GM23338 (cell line): ENCODE data around the gene GALC. TPM values are rescaled to one million over a fixed set of nuclear protein-coding genes. Genes with fewer than 3 reads are reported as not detected.

Experiments
- ATAC-seq: fragments of 200-7000 bp; cut with Tn5 transposase; 3 replicates; pipeline ENCODE4 v1.9.1; 2020
- DNase-seq: peaks from one replicate; pipeline ENCODE4 v3.0.0-alpha.2; 2015; ENCODE audit warnings: low spot score
- H2AFZ ChIP-seq: fragments of 200-600 bp; sonication (generic); 2 replicates; pipeline ENCODE4 v1.8.0; 2016; ENCODE audit warnings: antibody characterized with exemption, mild to moderate bottlenecking, moderate library complexity
- H3F3A ChIP-seq: fragments of 200-600 bp; sonication (generic); replicated peaks from 2 replicates; pipeline ENCODE4 v1.8.0; 2017; ENCODE audit warnings: antibody characterized with exemption, mixed run types, low read depth
- H3K27ac ChIP-seq: fragments of 200-600 bp; sonication (generic); 2 replicates; pipeline ENCODE4 v1.6.1; 2016; ENCODE audit warnings: low read depth
- H3K27me3 ChIP-seq: fragments of 200-600 bp; sonication (generic); 2 replicates; pipeline ENCODE4 v1.8.0; 2016; ENCODE audit warnings: mild to moderate bottlenecking, mixed run types, moderate library complexity; ENCODE audit not compliant: insufficient read depth
- H3K36me3 ChIP-seq: fragments of 200-600 bp; sonication (generic); 2 replicates; pipeline ENCODE4 v1.8.0; 2016; ENCODE audit warnings: mild to moderate bottlenecking; ENCODE audit not compliant: insufficient read depth
- H3K4me1 ChIP-seq: fragments of 200-600 bp; sonication (generic); 2 replicates; pipeline ENCODE4 v1.8.0; 2016; ENCODE audit warnings: mild to moderate bottlenecking, moderate library complexity; ENCODE audit not compliant: insufficient read depth
- H3K4me2 ChIP-seq: fragments of 200-600 bp; sonication (generic); 2 replicates; pipeline ENCODE4 v1.7.1; 2017; ENCODE audit warnings: mixed run types
- H3K4me3 ChIP-seq: fragments of 200-600 bp; sonication (generic); 2 replicates; pipeline ENCODE4 v1.6.1; 2016; ENCODE audit warnings: mixed run types
- H3K79me2 ChIP-seq: fragments of 200-600 bp; sonication (generic); replicated peaks from 2 replicates; pipeline ENCODE4 v1.8.0; 2017; ENCODE audit warnings: mild to moderate bottlenecking; ENCODE audit not compliant: insufficient read depth
- H3K9me2 ChIP-seq: fragments of 200-600 bp; sonication (generic); 2 replicates; pipeline ENCODE4 v1.8.0; 2017; ENCODE audit not compliant: insufficient read depth
- H4K20me1 ChIP-seq: fragments of 200-600 bp; sonication (generic); replicated peaks from 2 replicates; pipeline ENCODE4 v1.8.0; 2017; ENCODE audit warnings: mild to moderate bottlenecking; ENCODE audit not compliant: insufficient read depth
- H3K27ac Mint-ChIP-seq: 2 replicates; pipeline ENCODE4 v1.8.0; 2020; ENCODE audit warnings: inconsistent platforms, mild to moderate bottlenecking, moderate library complexity, mixed read lengths
- H3K27me3 Mint-ChIP-seq: 3 replicates; pipeline ENCODE4 v1.8.0; 2022; ENCODE audit warnings: low read depth, mild to moderate bottlenecking, moderate library complexity, mixed read lengths, inconsistent platforms; ENCODE audit not compliant: insufficient read depth, poor library complexity
- H3K36me3 Mint-ChIP-seq: 3 replicates; pipeline ENCODE4 v1.8.0; 2021; ENCODE audit warnings: low read depth, mild to moderate bottlenecking, inconsistent platforms, moderate library complexity, mixed read lengths
- H3K4me1 Mint-ChIP-seq: 3 replicates; pipeline ENCODE4 v1.8.0; 2020; ENCODE audit warnings: mild to moderate bottlenecking, inconsistent platforms, mixed read lengths
- H3K4me3 Mint-ChIP-seq: 3 replicates; pipeline ENCODE4 v1.8.0; 2021; ENCODE audit warnings: moderate library complexity, mild to moderate bottlenecking, inconsistent platforms, mixed read lengths
- H3K9me3 Mint-ChIP-seq: 3 replicates; pipeline ENCODE4 v1.8.0; 2020; ENCODE audit warnings: moderate library complexity, mild to moderate bottlenecking, inconsistent platforms, mixed read lengths
- CTCF ChIP-seq, 2 experiments: fragments of 200-600 bp in 1 of 2; sonication (generic) in 1 of 2; conservative IDR thresholded peaks; 2 replicates each; pipeline versions ENCODE4 v1.5.1 to v1.6.1; 2016 to 2017; ENCODE audit warnings: antibody characterized with exemption in 2 of 2, low read depth in 2 of 2, mild to moderate bottlenecking in 2 of 2, moderate library complexity in 1 of 2
- ETS1 ChIP-seq: IDR thresholded peaks from 2 replicates; pipeline ENCODE4 v1.6.1; 2016; ENCODE audit warnings: antibody characterized with exemption
- EZH2 ChIP-seq: fragments of 200-600 bp; sonication (generic); IDR thresholded peaks from one replicate; pipeline ENCODE4 v1.8.0; 2017; ENCODE audit warnings: antibody characterized with exemption, mild to moderate bottlenecking, low read depth; ENCODE audit not compliant: unreplicated experiment
- NANOG ChIP-seq: IDR thresholded peaks from 2 replicates; pipeline ENCODE4 v1.6.1; 2016; ENCODE audit warnings: antibody characterized with exemption, borderline replicate concordance
- REST ChIP-seq: IDR thresholded peaks from one replicate; pipeline ENCODE4 v1.6.1; 2018; ENCODE audit warnings: antibody characterized with exemption; ENCODE audit not compliant: unreplicated experiment
- ZNF462 ChIP-seq: fragments of 250-450 bp; sonication (Bioruptor Pico); IDR thresholded peaks from 2 replicates; pipeline ENCODE4 v1.5.0; 2020; ENCODE audit warnings: mild to moderate bottlenecking, moderate library complexity
- polyA plus RNA-seq: library from polyadenylated mRNA; unstranded; fragments of >200 nt; fragmentation: Nextera tagmentation; extraction: Ambion mirVana; gene quantifications from 2 replicates; pipeline ENCODE4 v1.2.1, GENCODE V29; 2016
- total RNA-seq: library from RNA; depleted of rRNA; stranded (reverse); fragments of >200 nt; shearing (Covaris generic); gene quantifications from 2 replicates; pipeline ENCODE4 v1.2.3, GENCODE V29; 2014

The GALC gene
- total and polyA plus RNA-seq, 2 experiments from 2014 or later = 3.4 to 12.9 TPM

GRCh38 chr14:88009486-88009885 lies 16.5 kb upstream of the GALC start:
- H3K36me3 Mint-ChIP-seq = no peaks in the 10 kb centered on the region
- Histone ChIP-seq H3K27ac (no peak overlapping the region), H3K4me3 (no peak overlapping the region), H4K20me1 (no peaks in the 10 kb centered on the region), H3K4me2 (no peak overlapping the region), H3K36me3 (no peaks in the 10 kb centered on the region), H3K9me2 (no peaks in the 10 kb centered on the region), H3F3A (no peaks in the 10 kb centered on the region), H3K4me1 (peaks cover 3% of the 10 kb centered on the region; the same call in 1 of the 2 replicates), H3K27me3 (no peaks in the 10 kb centered on the region), H3K79me2 (no peaks in the 10 kb centered on the region), H2AFZ (no peak overlapping the region)
- no peaks in the 10 kb centered on the region for H3K9me3 Mint-ChIP-seq
- H3K4me3 Mint-ChIP-seq = no peak overlapping the region
- H3K27me3 Mint-ChIP-seq = no peaks in the 10 kb centered on the region
- no peak overlapping the region for H3K27ac Mint-ChIP-seq
- H3K4me1 Mint-ChIP-seq = peaks cover 6% of the 10 kb centered on the region; the same call in 2 of the 3 replicates
- no peak for ATAC-seq
- TF ChIP-seq ETS1 (no peak), CTCF (conservative IDR thresholded peaks at IDR 0.05; ENCODE audit: low read depth in 2 of 2) (no peak), REST (no peak)
- no peak for DNase-seq

GRCh38 chr14:88008039-88008742 lies 15.2 kb upstream of the GALC start:
- no peaks in the 10 kb centered on the region for H3F3A ChIP-seq
- no peaks in the 10 kb centered on the region for H3K9me2 ChIP-seq
- no peak overlapping the region for H3K4me2 ChIP-seq
- no peaks in the 10 kb centered on the region for H3K4me1 ChIP-seq
- H4K20me1 ChIP-seq = no peaks in the 10 kb centered on the region
- no peaks in the 10 kb centered on the region for H3K4me1 Mint-ChIP-seq
- no peaks in the 10 kb centered on the region for H3K36me3 ChIP-seq
- no peaks in the 10 kb centered on the region for H3K79me2 ChIP-seq
- no peak for ATAC-seq
- no peaks in the 10 kb centered on the region for H3K36me3 Mint-ChIP-seq
- no peak for DNase-seq
- no peak overlapping the region for H2AFZ ChIP-seq
- no peak overlapping the region for H3K27ac Mint-ChIP-seq
- no peak overlapping the region for H3K27ac ChIP-seq
- no peak overlapping the region for H3K4me3 Mint-ChIP-seq
- H3K9me3 Mint-ChIP-seq = no peaks in the 10 kb centered on the region
- H3K4me3 ChIP-seq = no peak overlapping the region
- H3K27me3 Mint-ChIP-seq = no peaks in the 10 kb centered on the region
- H3K27me3 ChIP-seq = no peaks in the 10 kb centered on the region
- TF ChIP-seq NANOG (no peak), ETS1 (no peak), EZH2 (no peak), ZNF462 (CRISPR knock-in tag) (no peak)
